ENCODE measurements around the gene PRR18. TPM values are rescaled to one million over a fixed set of nuclear protein-coding genes. Genes with fewer than 3 reads are reported as not detected.
A peak's percentile ranks its signal among the peaks of the same experiment; 100 is the strongest.

PRR18 gene
- total RNA-seq, 1 experiment from 2014 or later = not detected

DNA sequence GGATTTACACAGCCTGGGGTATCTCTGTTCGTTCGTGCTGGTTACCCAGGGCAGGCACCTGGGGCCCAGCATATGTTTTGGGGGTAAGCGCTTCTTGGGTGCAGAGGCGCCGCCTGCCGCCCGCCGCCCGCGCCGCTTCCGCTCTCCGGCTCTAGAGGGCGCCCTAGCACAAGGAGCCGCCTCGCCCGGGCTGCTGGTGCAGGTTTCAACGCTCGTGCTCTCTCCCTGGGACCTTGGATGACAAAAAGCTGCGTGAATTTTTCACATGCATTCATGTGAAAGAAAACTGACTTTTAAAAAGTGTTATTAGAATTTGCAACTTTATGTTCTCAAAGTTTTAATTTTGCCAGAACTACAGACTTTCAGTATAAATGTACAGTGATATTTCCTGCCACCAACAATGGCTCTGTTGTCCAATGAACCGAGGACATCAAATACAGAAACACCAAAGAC is 32.5 kb downstream of the PRR18 start:
- POLR2A ChIA-PET = interaction anchor here (1.1 kb wide), 1 partner anchor 352 kb away, joined by 3 read pairs; the partner anchor contains the start of gene RPS6KA2
- no peak overlapping the region for H3K4me3 ChIP-seq (replicated peaks in 1 of 2; ENCODE audit: low read depth in 1 of 2, low read length in 2 of 2)
- no peak overlapping the region for H3K27ac ChIP-seq (ENCODE audit: low read depth, low read length)
- H3K4me2 ChIP-seq (ENCODE audit: low read length) = peak overlapping the region; percentile 58
- H2AFZ ChIP-seq (ENCODE audit: low read depth, low read length, poor library complexity, severe bottlenecking) = peak overlapping the region; percentile 89
- peak; percentile 97 for TF ChIP-seq RAD21 (IDR thresholded peaks at IDR 0.05; ENCODE audit: low read depth)
- TF ChIP-seq POLR2A (IDR thresholded peaks at IDR 0.05; ENCODE audit: borderline replicate concordance, extremely low read depth, insufficient read depth, insufficient read length) = no peak
- peak; percentile 54 for TF ChIP-seq YY1 (IDR thresholded peaks at IDR 0.05; ENCODE audit: extremely low read depth, insufficient replicate concordance, low read depth, low read length)
- TF ChIP-seq, protein P1, sequence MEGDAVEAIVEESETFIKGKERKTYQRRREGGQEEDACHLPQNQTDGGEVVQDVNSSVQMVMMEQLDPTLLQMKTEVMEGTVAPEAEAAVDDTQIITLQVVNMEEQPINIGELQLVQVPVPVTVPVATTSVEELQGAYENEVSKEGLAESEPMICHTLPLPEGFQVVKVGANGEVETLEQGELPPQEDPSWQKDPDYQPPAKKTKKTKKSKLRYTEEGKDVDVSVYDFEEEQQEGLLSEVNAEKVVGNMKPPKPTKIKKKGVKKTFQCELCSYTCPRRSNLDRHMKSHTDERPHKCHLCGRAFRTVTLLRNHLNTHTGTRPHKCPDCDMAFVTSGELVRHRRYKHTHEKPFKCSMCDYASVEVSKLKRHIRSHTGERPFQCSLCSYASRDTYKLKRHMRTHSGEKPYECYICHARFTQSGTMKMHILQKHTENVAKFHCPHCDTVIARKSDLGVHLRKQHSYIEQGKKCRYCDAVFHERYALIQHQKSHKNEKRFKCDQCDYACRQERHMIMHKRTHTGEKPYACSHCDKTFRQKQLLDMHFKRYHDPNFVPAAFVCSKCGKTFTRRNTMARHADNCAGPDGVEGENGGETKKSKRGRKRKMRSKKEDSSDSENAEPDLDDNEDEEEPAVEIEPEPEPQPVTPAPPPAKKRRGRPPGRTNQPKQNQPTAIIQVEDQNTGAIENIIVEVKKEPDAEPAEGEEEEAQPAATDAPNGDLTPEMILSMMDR (IDR thresholded peaks at IDR 0.05 in 2 of 3, conservative IDR thresholded peaks at IDR 0.05 in 1 of 3; ENCODE audit: borderline replicate concordance in 1 of 3, insufficient read depth in 1 of 3, low read depth in 2 of 3, low read length in 2 of 3) = peak; percentile 98 to 99 (median 99)
- no peak overlapping the region for H3K9ac ChIP-seq (ENCODE audit: low read length)
- BruUV-seq (replicated peaks) = no TSS peak
- H3K4me1 ChIP-seq (ENCODE audit: control insufficient read depth in 1 of 2, insufficient read depth in 2 of 2, low read length in 2 of 2) = peaks cover 0 to 4% of the 10 kb centered on the region in 2 experiments; a peak in 1 of 4 replicates
- ATAC-seq (peak; percentile 97), DNase-seq (ENCODE audit: low read depth, low spot score) (no peak)
- no peaks in the 10 kb centered on the region for H3K36me3 ChIP-seq (ENCODE audit: control insufficient read depth in 1 of 2, insufficient read depth in 2 of 2, low read length in 2 of 2)
- H3K9me3 ChIP-seq (ENCODE audit: control insufficient read depth in 1 of 2, insufficient read depth in 1 of 2, low read depth in 1 of 2, low read length in 2 of 2) = no peaks in the 10 kb centered on the region
- CTCF ChIA-PET = interaction anchor here (1.0 to 2.0 kb wide), 3 partner anchors 19 to 126 kb away, joined by 3 to 17 read pairs (median 3); no protein-coding TSS in a partner anchor
- RAD21 ChIA-PET (ENCODE audit: low non-redundant PET in 1 of 2, low total read pairs in 2 of 2, uncharacterized antibody in 2 of 2, unreplicated experiment in 2 of 2) = interaction anchor here (0.7 to 0.8 kb wide), 2 partner anchors 125 kb away, joined by 3 to 4 read pairs; no protein-coding TSS in a partner anchor
- intact Hi-C loops (cut with micrococcal nuclease) = loop anchor here (1.0 to 5.0 kb wide), 3 partner anchors 107 to 237 kb away; partner anchors contain the start of gene MPC1
- H4K20me1 ChIP-seq (ENCODE audit: insufficient read depth) = no peaks in the 10 kb centered on the region
- H3K79me2 ChIP-seq (ENCODE audit: insufficient read depth, low read length) = no peaks in the 10 kb centered on the region
- no peaks in the 10 kb centered on the region for H3K9me2 ChIP-seq (ENCODE audit: insufficient read depth)
- no peaks in the 10 kb centered on the region for H3K27me3 ChIP-seq (ENCODE audit: insufficient read depth, low read length)

DNA sequence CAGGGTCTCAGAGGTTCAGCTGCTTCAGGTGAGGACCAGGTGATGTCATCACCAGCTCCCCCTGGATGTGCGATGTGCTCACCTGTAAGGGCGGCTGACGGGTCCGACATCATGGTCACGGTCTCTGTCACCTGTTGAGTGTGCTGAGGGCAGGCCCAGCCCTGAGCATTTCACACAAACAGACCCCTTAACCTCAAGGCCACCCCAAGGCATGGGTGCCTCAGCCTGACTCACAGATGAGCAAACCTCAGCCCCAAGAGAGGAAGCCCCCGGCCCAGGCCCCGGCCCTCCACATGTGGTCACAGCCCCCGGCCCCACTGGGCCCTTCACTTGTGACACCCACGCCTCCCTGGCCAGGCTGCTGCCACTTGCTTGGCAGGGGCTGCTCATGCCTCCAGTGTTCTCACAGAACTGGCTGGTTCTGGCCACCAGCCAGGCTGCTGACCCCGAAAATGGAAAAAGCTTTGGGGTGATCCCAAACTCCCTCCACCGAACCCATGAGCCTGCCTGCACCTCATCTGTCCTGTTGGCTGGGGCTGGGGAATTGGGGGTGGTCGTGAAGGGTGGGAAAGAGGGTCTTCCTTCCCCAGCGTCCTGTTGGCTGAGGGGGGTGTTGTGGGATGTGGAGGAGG is 33.3 kb downstream of the PRR18 start:
- no peaks in the 10 kb centered on the region for H3K79me2 ChIP-seq (ENCODE audit: insufficient read depth, low read length)
- no peaks in the 10 kb centered on the region for H3K36me3 ChIP-seq (ENCODE audit: control insufficient read depth in 1 of 2, insufficient read depth in 2 of 2, low read length in 2 of 2)
- no peak overlapping the region for H3K4me3 ChIP-seq (replicated peaks in 1 of 2; ENCODE audit: low read depth in 1 of 2, low read length in 2 of 2)
- intact Hi-C loops (cut with micrococcal nuclease) = loop anchor here (1.0 to 5.0 kb wide), 3 partner anchors 107 to 237 kb away; partner anchors contain the start of gene MPC1
- H4K20me1 ChIP-seq (ENCODE audit: insufficient read depth) = no peaks in the 10 kb centered on the region
- no peaks in the 10 kb centered on the region for H3K27me3 ChIP-seq (ENCODE audit: insufficient read depth, low read length)
- ATAC-seq (no peak), DNase-seq (ENCODE audit: low read depth, low spot score) (no peak)
- ChIA-PET POLR2A (no interaction called here), CTCF (interaction anchor here (2.0 kb wide), 1 partner anchor 125 kb away, joined by 17 read pairs; no protein-coding TSS in a partner anchor), RAD21 (ENCODE audit: low non-redundant PET in 1 of 2, low total read pairs in 2 of 2, uncharacterized antibody in 2 of 2, unreplicated experiment in 2 of 2) (no interaction called here)
- H3K9ac ChIP-seq (ENCODE audit: low read length) = no peak overlapping the region
- H3K27ac ChIP-seq (ENCODE audit: low read depth, low read length) = no peak overlapping the region
- no peak overlapping the region for H2AFZ ChIP-seq (ENCODE audit: low read depth, low read length, poor library complexity, severe bottlenecking)
- BruUV-seq (replicated peaks) = no TSS peak
- peaks cover 0 to 4% of the 10 kb centered on the region in 2 experiments; a peak in 1 of 4 replicates for H3K4me1 ChIP-seq (ENCODE audit: control insufficient read depth in 1 of 2, insufficient read depth in 2 of 2, low read length in 2 of 2)
- no peaks in the 10 kb centered on the region for H3K9me3 ChIP-seq (ENCODE audit: control insufficient read depth in 1 of 2, insufficient read depth in 1 of 2, low read depth in 1 of 2, low read length in 2 of 2)
- TF ChIP-seq EZH2phosphoT487 (IDR thresholded peaks at IDR 0.05; ENCODE audit: borderline replicate concordance) (no peak), EGR1 (IDR thresholded peaks at IDR 0.05; ENCODE audit: low read depth) (no peak), JUND (IDR thresholded peaks at IDR 0.05) (no peak), CBX3 (IDR thresholded peaks at IDR 0.05; ENCODE audit: low read depth) (no peak)
- TF ChIP-seq, protein P2, sequence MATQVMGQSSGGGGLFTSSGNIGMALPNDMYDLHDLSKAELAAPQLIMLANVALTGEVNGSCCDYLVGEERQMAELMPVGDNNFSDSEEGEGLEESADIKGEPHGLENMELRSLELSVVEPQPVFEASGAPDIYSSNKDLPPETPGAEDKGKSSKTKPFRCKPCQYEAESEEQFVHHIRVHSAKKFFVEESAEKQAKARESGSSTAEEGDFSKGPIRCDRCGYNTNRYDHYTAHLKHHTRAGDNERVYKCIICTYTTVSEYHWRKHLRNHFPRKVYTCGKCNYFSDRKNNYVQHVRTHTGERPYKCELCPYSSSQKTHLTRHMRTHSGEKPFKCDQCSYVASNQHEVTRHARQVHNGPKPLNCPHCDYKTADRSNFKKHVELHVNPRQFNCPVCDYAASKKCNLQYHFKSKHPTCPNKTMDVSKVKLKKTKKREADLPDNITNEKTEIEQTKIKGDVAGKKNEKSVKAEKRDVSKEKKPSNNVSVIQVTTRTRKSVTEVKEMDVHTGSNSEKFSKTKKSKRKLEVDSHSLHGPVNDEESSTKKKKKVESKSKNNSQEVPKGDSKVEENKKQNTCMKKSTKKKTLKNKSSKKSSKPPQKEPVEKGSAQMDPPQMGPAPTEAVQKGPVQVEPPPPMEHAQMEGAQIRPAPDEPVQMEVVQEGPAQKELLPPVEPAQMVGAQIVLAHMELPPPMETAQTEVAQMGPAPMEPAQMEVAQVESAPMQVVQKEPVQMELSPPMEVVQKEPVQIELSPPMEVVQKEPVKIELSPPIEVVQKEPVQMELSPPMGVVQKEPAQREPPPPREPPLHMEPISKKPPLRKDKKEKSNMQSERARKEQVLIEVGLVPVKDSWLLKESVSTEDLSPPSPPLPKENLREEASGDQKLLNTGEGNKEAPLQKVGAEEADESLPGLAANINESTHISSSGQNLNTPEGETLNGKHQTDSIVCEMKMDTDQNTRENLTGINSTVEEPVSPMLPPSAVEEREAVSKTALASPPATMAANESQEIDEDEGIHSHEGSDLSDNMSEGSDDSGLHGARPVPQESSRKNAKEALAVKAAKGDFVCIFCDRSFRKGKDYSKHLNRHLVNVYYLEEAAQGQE (IDR thresholded peaks at IDR 0.05; ENCODE audit: low read depth) = no peak
- no peak overlapping the region for H3K4me2 ChIP-seq (ENCODE audit: low read length)
- H3K9me2 ChIP-seq (ENCODE audit: insufficient read depth) = no peaks in the 10 kb centered on the region
